ENCODE results near the gene PRKN.

PRKN gene

DNA sequence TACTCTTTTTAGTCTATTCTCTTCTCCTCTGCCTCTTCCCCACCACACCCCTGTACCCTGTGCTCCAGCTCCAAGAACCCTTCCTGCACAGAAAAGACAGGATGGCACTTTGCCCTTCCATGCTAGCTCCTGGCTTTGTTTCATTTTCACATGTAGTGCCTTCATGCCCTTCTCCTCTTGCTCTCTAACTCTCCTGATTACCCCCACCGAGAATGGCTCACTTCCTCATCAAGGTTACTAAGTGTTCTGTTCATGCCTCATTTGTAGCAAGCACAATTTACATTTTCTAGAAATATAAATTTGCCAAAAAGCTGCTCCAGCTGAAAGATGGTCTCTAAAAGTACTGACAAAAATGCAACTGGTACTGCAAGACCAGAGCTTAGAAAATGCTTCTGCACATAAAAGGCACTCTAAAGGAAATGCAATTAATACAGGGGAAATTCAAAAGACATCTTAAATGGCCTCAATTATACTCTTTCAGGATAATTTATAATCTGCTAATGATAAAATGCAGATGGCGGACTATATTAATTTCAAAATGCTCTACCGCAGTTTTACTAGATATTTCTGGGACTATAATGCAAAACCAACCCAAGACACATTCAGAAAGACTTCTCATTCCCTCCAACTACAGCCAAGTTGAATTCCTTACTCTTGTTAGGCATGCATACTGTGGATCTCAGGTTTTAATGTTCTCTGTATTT is 570.2 kb downstream of the PRKN start:
- no peak for DNase-seq

DNA sequence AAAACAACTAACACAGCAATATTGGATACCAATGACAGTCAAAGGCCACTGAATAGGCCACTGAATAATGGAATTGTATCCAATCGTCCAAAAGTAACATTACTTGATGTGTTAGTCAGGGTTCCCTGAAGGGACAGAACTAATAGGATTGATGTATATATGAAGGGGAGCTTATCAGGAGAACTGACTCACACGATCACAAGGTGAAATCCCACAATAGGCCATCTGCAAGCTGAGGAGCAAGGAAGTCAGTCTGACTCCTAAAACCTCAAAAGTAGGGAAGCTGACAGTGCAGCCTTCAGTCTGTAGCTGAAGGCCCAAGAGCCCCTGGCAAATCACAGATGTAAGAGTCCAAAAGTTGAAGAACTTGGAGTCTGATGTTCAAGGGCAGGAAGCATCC is 571.4 kb downstream of the PRKN start:
- no peak for DNase-seq

DNA sequence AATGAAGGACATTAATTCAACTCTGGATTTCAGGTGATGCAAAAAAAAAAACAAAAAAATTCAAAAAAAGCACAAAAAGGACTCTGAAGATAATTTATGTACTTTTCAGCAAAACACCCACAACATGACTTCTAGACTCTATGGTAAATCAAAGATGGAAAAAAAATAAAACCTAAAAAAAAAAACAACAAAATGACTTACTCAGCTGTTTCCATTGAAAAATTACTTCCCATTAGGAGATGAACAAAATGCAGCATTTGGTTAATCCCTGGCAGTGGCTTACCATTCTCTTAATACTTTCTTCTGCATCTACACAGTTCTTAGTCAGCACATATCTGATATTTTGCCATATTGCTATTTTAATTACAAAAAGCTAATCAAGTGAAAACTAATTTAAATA is 572.6 kb downstream of the PRKN start:
- DNase-seq, result no peak

DNA sequence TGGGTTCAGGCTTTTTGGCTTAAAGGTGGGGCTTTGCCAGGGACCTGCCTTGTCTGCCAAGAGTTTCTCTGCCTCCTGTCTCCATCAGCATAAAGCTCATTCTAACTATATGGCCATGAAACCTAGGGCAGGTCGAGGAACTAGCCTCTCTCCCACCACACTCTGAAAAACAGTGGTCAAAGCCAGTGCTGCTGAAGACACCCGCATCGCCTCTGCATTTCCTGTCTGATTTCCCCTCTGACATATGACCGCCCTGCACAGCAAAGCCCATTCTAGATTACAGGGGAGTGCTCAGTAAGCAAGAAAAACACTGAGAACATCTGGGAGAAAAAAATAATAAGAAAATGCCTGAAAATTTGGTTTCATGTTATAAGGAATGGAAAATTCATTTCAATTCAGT is 573.6 kb downstream of the PRKN start:
- DNase-seq, result no peak

DNA sequence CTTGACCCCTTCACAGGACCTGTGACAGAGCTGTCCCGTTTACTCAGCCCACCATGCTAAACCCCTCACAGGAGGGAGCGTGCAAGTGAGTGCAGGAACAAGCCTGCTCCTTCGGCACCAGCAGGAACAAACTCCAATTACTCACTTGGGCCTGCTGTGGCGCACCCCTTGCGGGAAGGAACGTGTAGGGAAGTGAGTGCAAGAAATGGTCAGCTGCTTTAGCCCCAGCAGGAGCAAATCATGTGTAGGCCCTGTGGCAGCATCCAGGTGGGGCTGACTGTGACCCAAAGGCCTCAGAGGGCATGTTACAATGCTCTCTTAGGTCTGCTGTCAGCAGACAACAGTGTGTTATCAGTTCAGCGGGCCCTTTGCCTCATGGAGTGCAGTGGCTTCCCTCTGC is 574.4 kb downstream of the PRKN start:
- no peak for DNase-seq

DNA sequence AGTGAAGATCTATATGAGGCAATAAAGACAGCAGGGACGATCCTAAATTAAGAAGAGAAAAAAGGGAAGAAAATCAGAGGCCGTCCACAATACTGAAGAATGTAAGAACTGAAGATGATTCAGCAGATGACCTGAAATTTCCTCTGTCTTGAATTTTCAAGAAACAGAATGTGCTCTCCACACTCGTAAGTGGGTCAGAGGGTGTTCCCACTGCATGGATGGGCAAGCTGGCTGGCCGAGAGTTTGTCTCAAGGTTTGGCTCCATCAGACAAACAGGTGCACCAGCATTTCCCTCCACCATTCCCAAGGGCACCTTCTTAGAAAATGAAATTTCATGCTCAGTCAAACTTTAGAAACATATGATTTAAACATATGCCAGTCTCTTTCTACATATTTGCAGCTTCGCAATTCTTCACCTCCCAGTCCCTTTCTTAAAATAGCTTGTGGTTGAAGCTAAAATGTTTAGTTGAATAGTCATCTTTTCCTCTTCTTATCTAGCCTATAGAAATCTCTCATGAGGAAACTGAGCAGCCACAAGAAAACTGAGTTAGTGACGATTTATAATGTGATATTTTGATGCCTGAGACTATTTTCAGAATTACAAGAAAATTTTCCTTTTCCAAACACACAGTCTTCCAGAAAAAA is 576.4 kb downstream of the PRKN start:
- DNase-seq, result no peak

DNA sequence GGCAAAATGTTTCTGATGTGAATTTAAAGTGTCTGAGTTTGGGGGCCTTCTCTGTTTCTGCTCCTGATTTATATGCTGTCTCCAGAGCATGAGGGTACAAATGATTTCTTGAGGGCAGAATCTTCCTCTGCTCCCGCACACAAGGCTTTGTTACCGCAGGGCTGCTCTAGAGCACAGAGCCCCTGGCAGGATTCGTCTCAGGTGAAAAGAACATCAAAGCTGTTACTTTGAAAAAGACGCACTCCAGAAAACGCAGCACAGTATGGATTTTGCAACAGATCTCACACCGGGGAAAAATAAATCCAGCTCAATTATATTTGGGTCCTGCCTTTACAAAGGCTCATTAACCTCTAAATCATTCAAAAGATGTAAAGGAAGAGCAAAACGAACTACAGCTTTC is 577.3 kb downstream of the PRKN start:
- no peak for DNase-seq

DNA sequence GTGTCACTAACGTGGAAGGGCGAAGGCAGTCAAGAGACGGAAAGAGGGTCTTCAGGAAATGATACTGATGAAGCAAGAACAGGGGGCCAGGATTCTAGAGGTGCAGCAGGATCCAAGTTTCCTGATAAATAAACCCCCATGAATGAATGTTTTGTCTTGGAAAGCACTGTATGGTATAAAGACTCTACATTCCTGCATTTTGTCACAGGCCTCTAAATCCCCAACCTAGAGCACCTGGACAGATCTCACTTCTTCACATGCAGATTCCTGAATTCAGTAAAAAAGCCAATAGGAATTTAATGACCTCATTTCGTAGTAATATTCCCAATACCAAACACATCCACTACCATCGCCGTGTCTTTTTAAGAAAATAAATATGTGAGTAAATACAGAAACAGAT is 577.8 kb downstream of the PRKN start:
- no peak for DNase-seq

DNA sequence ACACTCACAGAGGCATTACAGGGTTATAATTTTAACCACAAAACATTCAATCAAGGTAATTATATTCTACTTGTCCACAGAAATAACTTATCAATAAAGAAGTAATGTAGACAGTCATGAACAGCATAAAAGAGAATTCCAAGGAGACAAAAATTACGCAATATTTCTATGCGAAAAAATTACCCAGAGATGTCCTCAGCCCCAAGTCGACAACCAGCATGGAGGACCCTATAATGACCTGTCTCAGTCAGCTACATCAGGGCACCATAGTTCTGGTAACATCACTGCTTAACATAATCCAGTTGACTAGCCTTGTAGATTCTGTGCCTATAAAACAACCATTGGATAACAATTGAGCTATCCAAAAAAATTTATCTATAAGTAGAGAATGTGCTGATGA is 579.8 kb downstream of the PRKN start:
- no peak for DNase-seq

DNA sequence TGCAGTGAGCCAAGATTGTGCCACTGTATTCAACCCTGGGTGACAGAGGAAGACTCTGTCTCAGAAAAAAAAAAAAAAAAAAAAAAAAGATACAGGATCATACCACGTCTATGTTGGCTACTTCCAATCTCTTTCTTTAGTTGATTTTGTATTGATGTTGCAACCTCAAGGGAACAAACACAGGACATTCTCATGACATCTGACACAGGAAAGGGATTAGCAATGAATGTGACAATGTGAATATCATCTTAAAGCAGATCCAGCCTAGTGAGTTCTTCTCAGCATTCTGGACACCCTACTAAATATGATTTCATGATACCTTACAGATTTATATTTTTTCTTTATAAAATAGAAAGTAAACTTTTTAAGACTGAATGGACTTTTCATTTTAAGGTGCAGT is 580.3 kb downstream of the PRKN start:
- DNase-seq, result no peak

DNA sequence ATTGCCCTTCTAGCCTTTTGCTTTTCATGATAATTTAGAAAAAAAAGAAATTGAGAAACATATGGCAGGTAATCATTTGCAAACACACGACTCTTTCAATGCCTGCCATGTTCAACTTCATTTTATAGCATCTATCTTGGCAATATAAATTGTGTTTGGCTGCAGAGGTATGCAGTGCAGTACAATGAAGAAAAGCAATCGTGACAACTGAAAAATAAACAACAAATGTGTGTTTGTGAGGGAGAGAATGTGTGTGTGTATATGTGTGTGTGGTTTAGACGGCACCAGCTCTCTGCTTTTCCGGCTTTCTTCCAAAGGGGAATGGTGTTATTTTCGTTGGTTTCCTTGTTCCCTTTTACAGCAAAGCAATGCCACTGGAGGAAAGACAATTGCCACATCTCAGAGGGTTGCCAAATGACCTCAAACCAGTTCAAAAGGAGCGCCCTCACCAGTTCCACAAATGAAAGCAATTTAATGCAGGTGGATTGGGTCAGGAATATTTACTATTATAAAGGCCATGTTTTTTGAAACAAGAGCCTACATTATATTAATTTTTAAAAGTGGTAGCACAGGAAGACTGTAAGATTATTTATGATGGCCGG is 587.2 kb downstream of the PRKN start:
- DNase-seq, result no peak

DNA sequence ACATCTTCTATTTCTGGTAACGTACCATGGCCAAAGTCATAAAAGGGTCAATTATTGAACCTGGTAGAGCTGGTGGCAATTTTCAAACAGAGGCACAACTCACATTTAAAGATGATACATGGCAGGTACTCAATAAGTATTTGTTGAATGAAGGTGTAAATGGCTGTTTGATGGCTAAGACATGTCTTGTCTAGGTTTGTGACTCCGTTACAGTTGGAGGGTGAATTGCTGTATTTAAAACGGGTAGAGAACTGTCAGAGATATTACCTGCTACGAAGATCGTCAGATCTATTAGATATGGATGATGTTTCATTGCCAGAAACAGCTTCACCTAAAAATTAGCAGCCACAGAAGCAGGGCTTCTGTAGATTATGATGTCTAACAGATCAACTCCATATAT is 601.9 kb downstream of the PRKN start:
- no peak for DNase-seq

DNA sequence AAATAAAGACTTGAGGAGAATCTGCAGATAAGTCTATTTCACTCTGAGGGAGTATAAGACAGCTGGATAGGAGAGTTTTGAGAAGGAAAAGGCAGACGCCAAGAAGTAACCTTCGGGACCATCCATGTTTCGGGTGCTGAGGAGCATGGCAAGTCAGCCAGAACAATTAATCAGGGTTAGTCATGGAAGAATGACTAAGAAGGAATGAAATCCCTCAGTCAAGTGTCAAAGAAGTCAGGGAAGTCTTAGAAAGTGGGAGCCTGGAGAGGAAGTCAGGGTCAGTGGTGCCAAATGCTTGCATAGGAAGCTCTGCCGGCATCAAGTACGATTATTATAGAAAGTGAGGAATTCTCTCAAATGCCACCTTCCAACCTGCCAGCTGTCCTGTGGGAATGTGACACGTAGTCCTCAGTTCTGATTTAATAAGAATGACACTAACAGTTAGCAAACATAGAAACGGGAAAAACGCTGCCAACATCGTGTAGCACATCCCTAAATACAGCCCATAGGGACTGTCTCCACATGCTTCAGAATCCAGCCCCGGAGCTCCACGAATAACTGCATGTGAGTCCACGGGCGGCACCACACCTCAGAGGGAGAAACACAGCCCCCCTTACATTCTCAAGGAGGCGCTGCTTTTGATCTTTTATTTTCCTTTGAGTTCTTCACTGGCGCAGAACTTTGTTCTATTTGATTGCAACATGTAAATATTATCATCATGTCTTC is 602.7 kb downstream of the PRKN start:
- DNase-seq, result no peak

DNA sequence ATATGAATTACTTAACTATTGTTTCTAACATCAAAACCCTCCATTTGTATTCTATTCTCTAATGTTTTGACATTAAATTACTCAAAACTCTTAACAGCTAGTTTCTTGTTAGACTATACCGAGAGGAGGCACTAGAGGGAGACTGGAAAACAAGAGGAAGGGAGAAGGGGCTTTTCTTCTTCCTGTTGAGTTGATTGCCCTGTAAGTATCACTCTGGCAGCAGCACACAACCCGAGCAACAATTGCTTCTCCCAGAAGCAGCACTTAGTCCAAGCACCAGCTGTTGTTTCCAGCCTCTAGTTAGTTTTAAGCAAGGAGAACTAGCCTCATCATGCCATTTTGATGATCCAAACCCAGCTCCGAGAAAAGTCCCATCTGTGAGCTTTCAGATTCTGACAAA is 603.8 kb downstream of the PRKN start:
- no peak for DNase-seq

DNA sequence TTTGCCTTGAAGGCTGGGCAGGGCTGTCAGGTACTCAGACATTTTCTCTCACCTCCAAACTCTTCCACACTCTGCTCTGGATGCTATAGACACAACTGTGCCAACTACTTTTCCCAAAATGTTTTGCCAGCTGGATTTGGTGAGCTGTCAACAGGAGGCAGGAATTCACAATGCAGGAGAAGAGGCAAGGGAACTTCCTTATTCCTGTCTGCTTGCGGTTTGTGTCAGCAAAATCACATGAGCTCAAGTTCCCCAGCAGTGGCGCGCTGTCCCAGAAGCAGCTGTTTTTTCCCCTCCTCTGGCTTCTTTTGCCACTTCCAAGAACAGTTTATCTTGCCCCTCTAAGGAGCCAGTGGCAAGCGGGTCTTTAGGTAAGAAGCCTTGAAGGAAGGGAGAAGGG is 608.2 kb downstream of the PRKN start:
- DNase-seq, result no peak

DNA sequence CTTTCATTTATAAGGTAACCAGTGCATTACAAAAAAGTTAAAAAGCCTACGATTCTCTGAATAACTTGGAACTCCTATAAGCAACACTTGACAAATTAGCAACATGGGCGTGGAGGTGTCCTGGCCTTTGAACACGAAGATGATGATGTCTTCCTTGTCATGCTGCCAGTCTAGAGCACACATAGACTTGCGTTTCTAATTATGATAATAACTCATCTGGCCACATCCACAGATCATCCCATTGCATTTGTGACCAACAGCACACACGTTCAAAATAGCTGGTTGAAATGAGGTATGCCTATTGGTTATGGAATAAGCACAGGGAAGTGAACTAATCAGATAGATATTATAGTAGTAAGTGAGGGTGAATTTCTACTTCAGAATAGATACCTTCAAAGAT is 608.9 kb downstream of the PRKN start:
- DNase-seq, result no peak

DNA sequence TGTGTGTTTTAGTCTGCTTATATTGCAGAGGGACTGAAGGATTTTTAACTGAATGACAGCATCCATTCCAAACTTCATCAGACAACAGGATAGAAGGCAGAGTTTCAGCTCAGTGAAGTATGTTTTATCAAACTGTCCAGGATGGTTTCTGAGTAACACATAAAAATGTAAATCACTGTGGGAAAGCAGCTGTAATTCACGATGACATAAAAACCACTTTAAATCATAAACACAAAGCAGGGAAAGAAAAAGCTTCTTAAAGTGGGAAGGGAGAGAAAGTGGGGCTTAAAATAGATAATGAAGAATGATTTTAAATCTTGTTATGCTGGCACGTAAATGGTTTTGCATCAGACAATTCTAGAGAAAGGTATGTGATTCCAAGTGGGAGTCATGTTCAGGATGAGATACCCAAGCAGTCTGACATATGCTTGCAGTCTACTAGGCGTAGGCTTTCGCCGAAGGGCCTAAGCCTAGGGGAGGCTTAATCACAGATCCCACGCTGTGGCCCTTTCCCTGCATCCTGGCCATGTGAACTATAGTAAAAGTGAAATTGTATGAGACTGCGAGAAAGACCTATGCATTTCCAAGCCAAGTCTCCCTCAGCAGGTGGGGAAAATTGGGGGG is 610.6 kb downstream of the PRKN start:
- DNase-seq, result no peak

DNA sequence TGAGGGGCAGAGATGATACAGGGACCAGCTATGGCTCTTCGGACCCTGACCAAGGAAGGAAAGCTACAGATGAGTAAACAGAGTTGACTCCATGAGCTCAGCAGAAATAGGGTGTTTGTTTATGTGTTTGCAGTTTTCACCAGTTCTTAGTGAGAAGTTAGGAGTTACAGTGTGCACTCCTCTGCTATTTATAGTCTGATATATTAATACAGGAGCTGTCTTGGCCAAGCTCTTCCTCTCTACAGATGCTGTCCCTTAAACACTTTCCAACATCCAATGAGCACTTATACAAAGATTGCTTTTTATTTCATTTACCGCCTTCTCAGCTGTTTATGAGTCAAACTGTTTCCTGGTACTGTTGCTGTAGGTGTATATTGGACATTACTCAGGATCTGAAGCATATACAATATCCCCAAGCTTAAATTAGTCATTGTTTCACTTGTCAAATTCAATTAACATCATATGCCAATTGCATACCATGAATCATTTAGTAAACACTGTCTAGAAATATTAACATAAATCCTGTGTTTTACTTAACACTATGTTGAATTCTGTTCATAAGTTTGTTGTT is 618.0 kb downstream of the PRKN start:
- no peak for DNase-seq

DNA sequence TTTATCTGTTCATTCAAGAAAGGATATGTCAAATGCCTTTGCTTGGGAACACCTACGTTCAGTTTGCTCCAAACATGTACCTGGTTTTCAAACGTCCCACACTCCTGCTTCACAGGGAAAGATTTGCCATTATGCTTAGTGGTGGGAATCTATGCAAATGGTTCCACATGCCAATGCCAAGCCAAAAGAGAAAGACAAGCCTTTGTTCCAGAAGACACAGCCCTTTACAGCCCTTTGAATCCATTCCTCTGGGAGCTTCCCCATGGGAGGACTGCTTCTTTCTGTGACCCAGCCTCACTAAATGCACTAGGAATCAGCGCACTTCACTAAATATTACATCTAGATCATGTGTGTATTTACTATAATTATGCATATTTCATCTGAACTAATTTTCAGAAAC is 619.5 kb downstream of the PRKN start:
- no peak for DNase-seq

DNA sequence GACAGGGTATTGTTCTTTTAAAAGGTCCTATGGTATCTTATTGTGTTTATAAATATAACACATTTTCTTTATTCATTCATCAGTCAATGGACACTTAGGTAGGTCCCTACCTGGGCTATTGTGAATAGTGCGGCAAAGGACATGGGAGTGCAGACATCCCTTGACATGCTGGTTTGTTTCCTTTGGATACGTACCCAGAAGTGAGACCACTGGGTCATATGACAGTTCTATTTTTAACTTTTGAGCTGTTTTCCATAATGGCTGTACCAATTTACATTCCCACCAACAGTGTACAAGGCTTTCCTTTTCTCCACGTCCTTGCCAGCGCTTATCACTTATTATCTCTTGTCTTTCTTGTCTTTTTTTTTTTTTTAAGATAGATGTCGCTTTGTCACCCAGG is 627.5 kb downstream of the PRKN start:
- DNase-seq, result no peak

DNA sequence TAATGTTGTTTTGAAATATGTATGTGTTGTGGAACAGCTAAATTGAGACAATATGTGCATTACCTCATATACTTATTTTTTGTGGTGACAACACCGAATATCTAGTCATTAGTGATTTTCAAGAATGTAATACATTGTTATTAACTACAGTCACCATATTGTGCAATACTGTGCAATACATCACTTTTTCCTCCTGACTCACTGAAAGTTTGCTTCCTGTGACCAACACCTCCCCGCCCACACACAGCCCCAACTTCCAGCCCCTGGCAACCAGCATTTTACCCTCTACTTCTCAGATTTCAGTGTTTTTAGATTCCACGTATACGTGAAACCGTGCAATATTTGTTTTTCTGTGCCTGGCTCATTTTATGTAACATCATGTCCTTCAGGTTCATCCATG is 627.9 kb downstream of the PRKN start:
- no peak for DNase-seq

DNA sequence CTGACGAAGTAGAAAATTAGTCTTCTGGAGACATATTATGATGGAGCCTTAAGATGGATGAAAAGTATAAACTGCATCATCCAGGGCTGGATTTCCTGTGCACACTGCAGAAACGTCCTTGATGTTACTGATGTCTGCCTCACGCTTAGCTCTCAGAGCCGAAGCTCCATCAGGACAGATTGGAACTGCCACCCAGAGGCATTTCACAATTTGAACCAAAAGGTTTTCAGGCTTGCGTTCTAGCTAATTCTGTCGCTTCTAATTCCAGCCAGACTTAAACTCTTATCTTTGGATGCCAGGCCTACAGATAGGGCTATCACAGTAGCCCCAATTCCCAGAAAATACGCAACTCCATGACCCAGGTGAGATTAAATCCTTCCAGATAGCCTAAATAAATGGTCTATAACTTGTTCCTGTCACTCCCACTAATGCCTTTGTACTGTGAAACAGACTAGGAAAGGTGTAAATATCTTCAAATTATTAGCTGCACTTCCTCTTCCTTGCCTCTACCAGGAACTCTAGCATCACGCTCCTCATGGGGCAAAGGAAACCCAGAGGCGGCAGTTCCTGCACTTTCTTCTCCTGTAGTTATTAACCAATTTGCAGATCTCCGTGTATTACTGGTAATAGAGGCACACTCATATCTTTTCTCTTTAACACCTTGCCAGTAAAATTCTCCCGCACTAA is 634.6 kb downstream of the PRKN start:
- no peak for DNase-seq

DNA sequence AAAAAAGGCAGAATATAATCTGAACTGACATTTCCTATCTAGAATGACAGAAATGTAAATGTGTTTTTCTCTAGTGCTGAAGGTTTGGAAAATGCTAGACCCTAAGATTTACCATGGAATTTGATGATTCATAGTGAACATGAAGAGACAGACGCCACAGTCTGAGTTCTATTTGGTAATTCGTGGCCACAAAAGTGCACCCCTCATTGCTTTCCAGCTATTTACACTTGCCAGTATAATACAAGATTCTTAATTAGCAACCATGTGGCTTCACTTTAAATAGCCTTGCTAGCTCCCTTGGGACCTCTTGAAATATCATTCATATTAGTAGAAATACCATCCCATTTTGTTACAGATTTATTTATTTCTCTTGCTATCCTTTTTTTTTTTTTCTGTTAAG is 636.8 kb downstream of the PRKN start:
- DNase-seq, result no peak

All from NCI-H1436 (cell line).